Adrenal gland (tissue), 5 donors: Measurements from ENCODE around the gene WNT7B.

Source experiments
- POLR2A ChIP-seq, 2 donors: fragments of 450-650 bp; IDR thresholded peaks; one replicate each; pipeline ENCODE4 v1.6.1; 2017; ENCODE audit warnings: antibody characterized with exemption in 2 of 2, mild to moderate bottlenecking in 2 of 2, moderate library complexity in 1 of 2
- TF ChIP-seq, protein P1 (sequence below), 6 experiments: fragments of 450-650 bp in 4 of 6; fragments of 200-600 bp in 2 of 6; sonication (generic) in 1 of 6; IDR thresholded peaks; 1 replicate in 5 of 6; 2 replicates in 1 of 6; pipeline versions ENCODE4 v1.5.1 to v1.8.0; 2016 to 2021; ENCODE audit warnings: antibody characterized with exemption in 6 of 6, mild to moderate bottlenecking in 2 of 6, moderate library complexity in 1 of 6
- donor health status: DM: no; HTN: no; CAD: no.

DNA sequence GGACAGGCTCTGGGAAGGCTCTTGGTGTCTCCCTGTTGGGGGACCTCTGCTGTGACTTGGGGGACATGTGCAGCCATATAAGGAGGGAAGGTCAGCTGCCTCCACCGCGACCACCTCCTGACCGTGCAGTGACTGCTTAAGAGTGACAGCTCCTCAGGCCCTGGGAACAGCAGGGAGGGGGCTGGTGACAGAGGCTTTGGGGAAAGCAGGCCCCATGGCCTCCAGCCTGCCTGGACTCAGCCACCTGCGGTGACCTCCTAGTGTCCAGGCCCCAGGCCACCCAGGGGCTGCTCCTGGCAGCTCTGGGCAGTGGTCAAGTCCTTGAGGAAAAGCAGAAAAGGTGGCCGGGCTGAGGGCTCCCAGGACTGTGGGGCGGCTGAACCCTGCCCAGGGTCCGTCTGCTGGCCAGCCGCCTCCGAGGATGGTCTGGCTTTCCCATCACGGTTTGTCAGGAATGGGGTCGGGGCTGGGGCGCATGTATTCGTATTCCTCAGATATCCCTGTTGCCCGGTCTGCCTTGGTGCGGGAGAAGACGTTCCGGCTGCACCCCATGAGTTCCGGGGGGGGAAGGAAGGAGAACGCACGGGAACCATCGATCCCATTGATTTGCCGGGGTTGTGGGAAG is 96.8 kb downstream of the WNT7B start:
- TF ChIP-seq, protein P1, sequence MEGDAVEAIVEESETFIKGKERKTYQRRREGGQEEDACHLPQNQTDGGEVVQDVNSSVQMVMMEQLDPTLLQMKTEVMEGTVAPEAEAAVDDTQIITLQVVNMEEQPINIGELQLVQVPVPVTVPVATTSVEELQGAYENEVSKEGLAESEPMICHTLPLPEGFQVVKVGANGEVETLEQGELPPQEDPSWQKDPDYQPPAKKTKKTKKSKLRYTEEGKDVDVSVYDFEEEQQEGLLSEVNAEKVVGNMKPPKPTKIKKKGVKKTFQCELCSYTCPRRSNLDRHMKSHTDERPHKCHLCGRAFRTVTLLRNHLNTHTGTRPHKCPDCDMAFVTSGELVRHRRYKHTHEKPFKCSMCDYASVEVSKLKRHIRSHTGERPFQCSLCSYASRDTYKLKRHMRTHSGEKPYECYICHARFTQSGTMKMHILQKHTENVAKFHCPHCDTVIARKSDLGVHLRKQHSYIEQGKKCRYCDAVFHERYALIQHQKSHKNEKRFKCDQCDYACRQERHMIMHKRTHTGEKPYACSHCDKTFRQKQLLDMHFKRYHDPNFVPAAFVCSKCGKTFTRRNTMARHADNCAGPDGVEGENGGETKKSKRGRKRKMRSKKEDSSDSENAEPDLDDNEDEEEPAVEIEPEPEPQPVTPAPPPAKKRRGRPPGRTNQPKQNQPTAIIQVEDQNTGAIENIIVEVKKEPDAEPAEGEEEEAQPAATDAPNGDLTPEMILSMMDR (IDR thresholded peaks at IDR 0.05): no peak
- no peak for TF ChIP-seq POLR2A (IDR thresholded peaks at IDR 0.05)
